Bronchial epithelial cell (primary cell): ENCODE results near the gene DCLK2. TPM values are rescaled to one million over a fixed set of nuclear protein-coding genes. Genes with fewer than 3 reads are reported as not detected.
A peak's percentile ranks its signal among the peaks of the same experiment; 100 is the strongest.

Experiments
- DNase-seq: peaks from one replicate; pipeline ENCODE4 v3.0.0-alpha.2; 2010; ENCODE audit warnings: low read depth
- FAIRE-seq: peaks from 2 replicates; lab custom pipeline; 2011; peaks lifted over from hg19 to GRCh38; lab: Jason Lieb, UNC
- H3K27me3 ChIP-seq: 2 replicates; pipeline ENCODE4 v1.5.1; 2011; ENCODE audit warnings: low read length; ENCODE audit not compliant: control insufficient read depth, insufficient read depth
- H3K36me3 ChIP-seq: 2 replicates; pipeline ENCODE4 v1.5.1; 2011; ENCODE audit warnings: low read length; ENCODE audit not compliant: control insufficient read depth, insufficient read depth
- H3K4me3 ChIP-seq: 2 replicates; pipeline ENCODE4 v1.5.1; 2011; ENCODE audit warnings: mild to moderate bottlenecking, low read depth, low read length, control low read depth
- CTCF ChIP-seq: IDR thresholded peaks from 2 replicates; pipeline ENCODE4 v1.5.1; 2011; ENCODE audit warnings: mild to moderate bottlenecking, moderate library complexity, low read length, control low read depth, inconsistent platforms; ENCODE audit not compliant: insufficient read depth, severe bottlenecking
- total RNA-seq: library from RNA; depleted of rRNA; stranded (reverse); fragments of >200 nt; gene quantifications from 2 replicates; pipeline ENCODE4 v1.2.1, GENCODE V29; 2014

DCLK2 gene
- total RNA-seq, 1 donor from 2014 or later, result not detected

- no peak overlapping the region for H3K4me3 ChIP-seq
- H3K36me3 ChIP-seq, result no peaks in the 10 kb centered on the region
- peak; percentile 87 for DNase-seq
- FAIRE-seq, result no peak
- peaks cover 6% of the 10 kb centered on the region for H3K27me3 ChIP-seq
- TF ChIP-seq CTCF, result no peak
These were observed 134.7 kb downstream of the DCLK2 start for GRCh38 chr4:150212927-150213326.

- Histone ChIP-seq H3K27me3 (peaks cover 6% of the 10 kb centered on the region), H3K4me3 (no peak overlapping the region), H3K36me3 (no peaks in the 10 kb centered on the region)
- peak; percentile 79 for DNase-seq
- TF ChIP-seq CTCF, result no peak
- FAIRE-seq, result no peak
These were observed 137.4 kb downstream of the DCLK2 start for GRCh38 chr4:150215601-150216000.

- FAIRE-seq, result no peak
These were observed 138.5 kb downstream of the DCLK2 start for GRCh38 chr4:150216726-150217125.

GRCh38 chr4:150217192-150217591, 138.9 kb downstream of the DCLK2 start:
- no peaks in the 10 kb centered on the region for H3K27me3 ChIP-seq
- TF ChIP-seq CTCF, result peak; percentile 55
- no peak overlapping the region for H3K4me3 ChIP-seq
- no peaks in the 10 kb centered on the region for H3K36me3 ChIP-seq
- no peak for FAIRE-seq
- DNase-seq, result peak; percentile 74

More at GRCh38 chr4:150216726-150217125, 138.5 kb downstream of the DCLK2 start:
- no peaks in the 10 kb centered on the region for H3K36me3 ChIP-seq
- no peak for TF ChIP-seq CTCF
- H3K4me3 ChIP-seq, result no peak overlapping the region
- no peaks in the 10 kb centered on the region for H3K27me3 ChIP-seq
- DNase-seq, result no peak

GRCh38 chr4:150217808-150218207, 139.6 kb downstream of the DCLK2 start:
- no peak for TF ChIP-seq CTCF
- H3K27me3 ChIP-seq, result no peaks in the 10 kb centered on the region
- DNase-seq, result no peak
- H3K4me3 ChIP-seq, result no peak overlapping the region
- no peaks in the 10 kb centered on the region for H3K36me3 ChIP-seq
- no peak for FAIRE-seq

GRCh38 chr4:150218447-150218846, 140.2 kb downstream of the DCLK2 start:
- no peaks in the 10 kb centered on the region for H3K36me3 ChIP-seq
- no peak for DNase-seq
- no peak for FAIRE-seq
- H3K27me3 ChIP-seq, result no peaks in the 10 kb centered on the region
- no peak for TF ChIP-seq CTCF
- no peak overlapping the region for H3K4me3 ChIP-seq
